ENCODE results near the gene HOXA6. TPM values are rescaled to one million over a fixed set of nuclear protein-coding genes. Genes with fewer than 3 reads are reported as not detected.

The HOXA6 gene
- total and polyA plus RNA-seq, 2 of the 4 experiments (the other 2 are of a cell fraction), result 1.4 to 1.8 TPM

GRCh38 chr7:27183682-27184336 lies 36.2 kb upstream of the HOXA6 start:
- H2BK15ac ChIP-seq (ENCODE audit: low read depth, low read length), result no peak overlapping the region
- H3K79me1 ChIP-seq (ENCODE audit: low read depth in 1 of 2, low read length in 2 of 2), result no peaks in the 10 kb centered on the region
- H3K9me1 ChIP-seq (ENCODE audit: insufficient read depth, low read length), result no peaks in the 10 kb centered on the region
- peaks cover 11% of the 10 kb centered on the region; the same call in 1 of the 2 replicates for H3K9me3 ChIP-seq (ENCODE audit: control insufficient read depth, insufficient read depth, low read length)
- ChIA-PET CTCF (interaction anchor here (0.6 kb wide), 1 partner anchor 1110 kb away, joined by 4 read pairs; no protein-coding TSS in a partner anchor), POLR2A (ENCODE audit: unreplicated experiment) (no interaction called here)
- WGBS, 2 experiments (ENCODE audit: extremely low coverage in 2 of 2, insufficient read length in 1 of 2), result 4% methylated on average over 8 of the region's 30 CpGs; no CpG with 5 or more reads in 1 of the 2 experiments
- H3K56ac ChIP-seq (ENCODE audit: extremely low read depth, insufficient read depth, low read length), result no peak overlapping the region
- in situ Hi-C loops (cut with MboI; ENCODE audit: low sequenced_read_pairs), result no loop called here
- dilution Hi-C loops (cut with HindIII; ENCODE audit: low sequenced_read_pairs, unreplicated experiment), result no loop called here
- no peak overlapping the region for H4K91ac ChIP-seq (ENCODE audit: insufficient read depth, low read depth, low read length)
- H2AK9ac ChIP-seq (replicated peaks; ENCODE audit: low read depth, low read length, poor library complexity), result no peak overlapping the region
- H4K5ac ChIP-seq (ENCODE audit: low read depth, low read length), result no peak overlapping the region
- no peak overlapping the region for H3K4ac ChIP-seq (ENCODE audit: low read depth, low read length)
- ATAC-seq (ENCODE audit: low read depth) (no peak), DNase-seq (no peak)
- no peak overlapping the region for H3K18ac ChIP-seq (ENCODE audit: low read depth, low read length)
- peak overlapping the region; percentile 41 for H3K4me3 ChIP-seq (ENCODE audit: insufficient read depth, low read depth, low read length)
- H3K23ac ChIP-seq (ENCODE audit: low read depth, low read length), result no peak overlapping the region
- H2AK5ac ChIP-seq (ENCODE audit: low read depth, low read length), result no peak overlapping the region
- H3K4me1 ChIP-seq (ENCODE audit: control insufficient read depth, insufficient read depth, low read length), result peaks cover 3% of the 10 kb centered on the region; the same call in 1 of the 2 replicates
- H4K20me1 ChIP-seq (ENCODE audit: insufficient read depth, low read length), result peaks cover 17% of the 10 kb centered on the region; the same call in 1 of the 2 replicates
- H4K8ac ChIP-seq (ENCODE audit: low read depth in 2 of 2, low read length in 2 of 2), result no peak overlapping the region
- H2BK120ac ChIP-seq (ENCODE audit: low read depth, low read length), result no peak overlapping the region
- no peak overlapping the region for H3K14ac ChIP-seq (replicated peaks; ENCODE audit: low read depth, low read length)
- intact Hi-C loops (cut with micrococcal nuclease), result no loop called here
- H2BK20ac ChIP-seq (ENCODE audit: low read depth, low read length), result no peak overlapping the region
- no peak overlapping the region for H3K27ac ChIP-seq (ENCODE audit: insufficient read depth, low read length)
- H2AFZ ChIP-seq (replicated peaks; ENCODE audit: low read length, poor library complexity), result no peak overlapping the region
- H3K27me3 ChIP-seq (ENCODE audit: control insufficient read depth, insufficient read depth, low read length), result peaks cover 91% of the 10 kb centered on the region
- H3K4me2 ChIP-seq (ENCODE audit: low read depth, low read length), result peak overlapping the region; percentile 69
- no peak overlapping the region for H3K9ac ChIP-seq (ENCODE audit: low read depth, low read length)
- no peak for TF ChIP-seq MXI1 (IDR thresholded peaks at IDR 0.05; ENCODE audit: borderline replicate concordance, low read depth, low read length)
- TF ChIP-seq, protein P1, sequence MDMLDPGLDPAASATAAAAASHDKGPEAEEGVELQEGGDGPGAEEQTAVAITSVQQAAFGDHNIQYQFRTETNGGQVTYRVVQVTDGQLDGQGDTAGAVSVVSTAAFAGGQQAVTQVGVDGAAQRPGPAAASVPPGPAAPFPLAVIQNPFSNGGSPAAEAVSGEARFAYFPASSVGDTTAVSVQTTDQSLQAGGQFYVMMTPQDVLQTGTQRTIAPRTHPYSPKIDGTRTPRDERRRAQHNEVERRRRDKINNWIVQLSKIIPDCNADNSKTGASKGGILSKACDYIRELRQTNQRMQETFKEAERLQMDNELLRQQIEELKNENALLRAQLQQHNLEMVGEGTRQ (IDR thresholded peaks at IDR 0.05; ENCODE audit: low read depth, low read length), result 0 out of 2 replicates have a peak, but pooled peaks have one; percentile 18
- TF ChIP-seq FOS (IDR thresholded peaks at IDR 0.05; ENCODE audit: low read depth, low read length), result no peak
- TF ChIP-seq CHD1 (IDR thresholded peaks at IDR 0.05; ENCODE audit: low read depth, low read length), result no peak
- TF ChIP-seq RAD21 (IDR thresholded peaks at IDR 0.05; ENCODE audit: low read length), result no peak
- H3K36me3 ChIP-seq (ENCODE audit: control insufficient read depth, insufficient read depth, low read length), result no peaks in the 10 kb centered on the region
- no TSS peak for BruUV-seq (replicated peaks)
- no peak overlapping the region for H2BK5ac ChIP-seq (ENCODE audit: low read depth, low read length, poor library complexity, severe bottlenecking)
